Ramos (cell line): ENCODE results near the gene ADAM22.

Source experiments
- in situ Hi-C: fragments of 300-500 bp; cut with MboI; formaldehyde crosslinking; loops from one replicate; pipeline ENCODE4 v1.14.3; 2022; ENCODE audit warnings: low sequenced_read_pairs; ENCODE audit not compliant: unreplicated experiment

Gene ADAM22

DNA sequence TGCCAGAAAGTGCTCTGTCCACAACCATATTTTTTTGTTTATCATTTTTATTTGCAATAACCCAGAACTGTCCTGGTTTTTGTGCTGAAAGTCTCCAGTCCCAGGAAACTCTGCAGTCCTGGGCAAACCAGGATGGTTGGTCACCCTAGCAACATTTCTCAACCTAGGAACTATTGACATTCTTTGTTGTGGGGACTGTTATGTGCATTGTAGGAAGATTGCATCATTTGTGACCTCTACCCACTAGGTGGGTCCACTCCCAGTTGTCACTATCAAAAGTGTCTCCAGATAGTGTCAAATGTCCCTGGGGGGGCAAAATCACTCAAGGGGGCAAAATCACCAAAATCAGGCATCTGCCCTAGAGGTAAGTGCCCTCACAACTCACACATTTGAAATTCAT is 299.8 kb downstream of the ADAM22 start:
- in situ Hi-C loops, result no loop called here

GRCh38 chr7:88239852-88240251 is 305.8 kb downstream of the ADAM22 start:
- in situ Hi-C loops, result no loop called here

DNA sequence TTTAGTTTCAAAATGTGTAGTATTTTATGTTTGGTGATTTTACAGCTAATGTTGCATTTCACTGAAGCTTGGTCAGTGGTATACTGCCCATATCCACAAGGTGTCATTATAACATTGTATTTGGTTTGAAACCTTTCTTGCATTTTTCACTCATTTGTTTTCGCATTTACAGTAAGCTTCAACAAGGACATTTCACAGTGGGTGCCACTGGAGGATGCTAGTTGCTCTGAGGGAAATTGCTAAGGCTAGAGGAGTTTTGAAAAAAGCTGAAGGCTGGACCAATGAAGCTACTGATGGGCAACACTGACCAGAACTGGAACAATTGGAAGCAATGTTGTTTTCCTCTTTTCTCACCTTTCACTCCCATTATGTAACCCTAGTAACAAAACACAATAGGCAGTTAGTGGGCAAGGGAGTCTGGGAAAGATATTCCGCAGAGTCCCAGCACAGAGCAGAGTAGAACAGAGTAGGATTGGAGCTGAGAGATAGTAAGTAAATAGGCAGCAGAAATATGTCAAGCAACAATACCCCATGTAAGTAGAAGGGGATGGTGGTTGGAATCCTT is 309.4 kb downstream of the ADAM22 start:
- in situ Hi-C loops, result no loop called here

- in situ Hi-C loops, result no loop called here
Observed at GRCh38 chr7:88244258-88244657, 310.2 kb downstream of the ADAM22 start.
